Testis (tissue), 2 donors: ENCODE measurements around the gene RMI2.

Experiments
- POLR2A ChIP-seq: fragments of 450-650 bp; IDR thresholded peaks from one replicate; pipeline ENCODE4 v1.6.1; 2017; ENCODE audit warnings: antibody characterized with exemption, mild to moderate bottlenecking, moderate library complexity
- TF ChIP-seq, protein P1 (sequence below), 3 experiments: fragments of 450-650 bp in 2 of 3; fragments of 200-600 bp in 1 of 3; sonication (generic) in 1 of 3; IDR thresholded peaks; one replicate each; pipeline ENCODE4 v1.5.1; 2016 to 2019; ENCODE audit warnings: antibody characterized with exemption in 3 of 3, mild to moderate bottlenecking in 2 of 3, moderate library complexity in 1 of 3

DNA sequence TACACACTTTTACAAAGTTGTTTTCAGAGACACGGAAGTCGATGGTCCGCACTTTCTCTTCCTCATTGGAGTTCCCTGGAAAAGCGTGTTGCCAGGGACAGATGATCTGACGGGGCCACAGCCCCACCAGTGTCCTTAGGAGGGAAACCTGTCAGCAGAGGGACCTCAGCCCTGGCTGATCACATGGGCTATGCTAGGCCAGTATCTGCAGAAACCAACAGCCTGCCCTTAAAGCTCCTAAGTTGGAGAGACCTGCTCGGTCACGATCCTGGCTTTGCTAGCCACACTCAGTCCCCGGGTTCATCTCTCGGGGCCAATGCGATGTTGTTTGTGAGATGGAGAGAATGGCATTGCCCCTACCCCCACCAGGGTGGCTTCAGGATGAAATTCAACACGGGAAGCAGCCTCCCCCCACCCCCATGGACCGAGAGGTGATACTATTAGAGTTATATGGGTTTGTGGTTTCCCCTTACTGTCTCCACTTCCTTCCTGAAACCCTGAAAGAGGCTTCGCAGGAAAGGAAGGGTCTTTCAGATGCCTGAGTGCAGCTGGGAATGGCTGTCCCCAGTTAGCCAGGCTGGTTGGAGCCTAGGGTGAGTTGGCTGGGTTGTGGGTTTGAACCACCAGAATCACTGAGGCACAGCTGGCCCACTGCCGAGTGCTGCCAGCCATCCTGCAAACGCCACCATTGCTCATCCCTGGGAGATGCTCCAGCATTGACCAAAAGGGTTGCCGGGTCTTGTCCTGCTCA lies 16.6 kb downstream of the RMI2 start:
- TF ChIP-seq, protein P1, sequence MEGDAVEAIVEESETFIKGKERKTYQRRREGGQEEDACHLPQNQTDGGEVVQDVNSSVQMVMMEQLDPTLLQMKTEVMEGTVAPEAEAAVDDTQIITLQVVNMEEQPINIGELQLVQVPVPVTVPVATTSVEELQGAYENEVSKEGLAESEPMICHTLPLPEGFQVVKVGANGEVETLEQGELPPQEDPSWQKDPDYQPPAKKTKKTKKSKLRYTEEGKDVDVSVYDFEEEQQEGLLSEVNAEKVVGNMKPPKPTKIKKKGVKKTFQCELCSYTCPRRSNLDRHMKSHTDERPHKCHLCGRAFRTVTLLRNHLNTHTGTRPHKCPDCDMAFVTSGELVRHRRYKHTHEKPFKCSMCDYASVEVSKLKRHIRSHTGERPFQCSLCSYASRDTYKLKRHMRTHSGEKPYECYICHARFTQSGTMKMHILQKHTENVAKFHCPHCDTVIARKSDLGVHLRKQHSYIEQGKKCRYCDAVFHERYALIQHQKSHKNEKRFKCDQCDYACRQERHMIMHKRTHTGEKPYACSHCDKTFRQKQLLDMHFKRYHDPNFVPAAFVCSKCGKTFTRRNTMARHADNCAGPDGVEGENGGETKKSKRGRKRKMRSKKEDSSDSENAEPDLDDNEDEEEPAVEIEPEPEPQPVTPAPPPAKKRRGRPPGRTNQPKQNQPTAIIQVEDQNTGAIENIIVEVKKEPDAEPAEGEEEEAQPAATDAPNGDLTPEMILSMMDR (IDR thresholded peaks at IDR 0.05), result no peak
- TF ChIP-seq POLR2A, result no peak
